Middle frontal gyrus (tissue), 1 donor: ENCODE results near the gene RAB13.

Source experiments
- DNase-seq: peaks from one replicate; pipeline ENCODE4 v3.0.0-alpha.2; 2015; ENCODE audit warnings: low spot score; ENCODE audit errors: extremely low spot score

Gene RAB13

DNA sequence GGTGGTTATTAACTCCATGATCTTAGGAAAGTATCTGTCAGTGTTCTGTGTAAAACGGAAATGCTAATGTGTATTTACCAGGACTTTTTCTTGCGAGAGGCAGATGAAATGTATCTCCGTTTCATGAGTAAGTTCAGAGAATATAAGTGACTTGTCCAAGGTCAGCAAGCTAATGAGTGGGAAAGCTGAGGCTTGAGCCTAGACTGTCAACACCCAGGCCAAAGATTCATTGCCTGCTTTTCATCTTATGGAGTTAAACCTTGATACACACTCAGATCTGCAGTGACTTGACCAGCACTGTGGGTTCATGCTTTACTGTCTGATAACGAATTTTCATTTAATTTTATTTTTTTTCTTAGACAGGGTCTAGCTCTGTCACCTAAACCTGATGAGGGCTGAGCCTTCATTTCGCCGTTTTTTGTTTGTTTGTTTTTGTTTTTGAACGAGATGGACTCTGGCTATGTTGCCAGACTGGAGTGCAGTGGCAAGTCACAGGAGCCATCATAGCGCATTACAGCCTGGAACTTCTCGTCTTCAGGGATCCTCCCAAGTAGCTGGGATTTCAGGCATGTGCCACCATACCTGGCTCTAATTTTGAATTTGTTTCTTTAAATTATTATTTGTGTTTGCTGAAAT is 7.7 kb downstream of the RAB13 start:
- no peak for DNase-seq

DNA sequence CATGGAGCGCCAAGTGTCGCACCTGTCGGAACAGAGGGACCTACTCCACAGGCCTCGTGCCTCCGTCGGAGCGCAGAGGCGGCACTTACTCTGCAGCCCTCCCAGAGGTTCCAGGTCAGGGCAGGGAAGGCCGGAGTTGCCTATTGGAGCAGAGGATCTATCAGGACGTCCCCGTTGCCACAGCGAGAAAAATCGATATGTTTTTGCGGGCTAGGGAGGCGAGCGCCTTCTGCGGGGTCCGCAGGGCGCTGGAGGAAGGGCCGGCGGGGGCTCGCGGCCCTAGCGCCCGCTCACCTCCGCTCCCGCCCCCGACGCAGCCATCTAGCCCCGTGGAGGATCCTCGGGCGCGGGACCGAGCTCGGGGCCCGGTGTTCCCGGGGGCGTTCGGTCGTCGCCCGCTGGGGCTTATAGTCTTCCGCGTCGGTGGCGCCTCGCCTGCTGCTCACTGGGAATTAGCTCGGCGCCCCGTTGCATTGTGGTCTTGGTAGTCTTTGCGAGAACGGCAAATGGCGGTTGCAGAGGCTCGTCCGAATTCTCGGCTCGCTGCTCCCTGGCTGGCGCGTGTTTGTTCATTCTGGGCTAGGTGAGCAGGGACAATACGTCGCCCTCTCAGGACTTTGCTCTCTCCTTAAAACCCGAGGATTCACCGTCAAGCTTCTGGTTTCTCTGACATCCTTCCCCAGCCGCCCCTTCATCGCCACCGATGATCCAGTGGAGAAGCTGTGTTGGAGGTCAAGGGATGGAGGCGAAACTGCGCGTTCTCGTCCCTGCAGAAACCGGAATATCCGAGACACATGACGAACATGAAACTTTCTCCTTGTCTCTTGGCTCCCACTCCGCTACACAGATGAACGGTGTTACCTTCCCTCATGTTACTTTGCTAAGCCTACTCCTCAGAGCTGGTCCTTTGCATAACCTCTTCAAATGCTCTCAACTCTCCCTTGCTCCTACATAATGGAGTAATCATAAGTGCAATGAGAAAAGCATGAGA is 8.6 kb downstream of the RAB13 start, which contains the start of gene JTB:
Gene JTB, minus strand, starts transcription at position 425 of the 991 bp plus-strand sequence. Its CDS starts 422 bp downstream, at position 3.
- DNase-seq = peak; percentile 86

DNA sequence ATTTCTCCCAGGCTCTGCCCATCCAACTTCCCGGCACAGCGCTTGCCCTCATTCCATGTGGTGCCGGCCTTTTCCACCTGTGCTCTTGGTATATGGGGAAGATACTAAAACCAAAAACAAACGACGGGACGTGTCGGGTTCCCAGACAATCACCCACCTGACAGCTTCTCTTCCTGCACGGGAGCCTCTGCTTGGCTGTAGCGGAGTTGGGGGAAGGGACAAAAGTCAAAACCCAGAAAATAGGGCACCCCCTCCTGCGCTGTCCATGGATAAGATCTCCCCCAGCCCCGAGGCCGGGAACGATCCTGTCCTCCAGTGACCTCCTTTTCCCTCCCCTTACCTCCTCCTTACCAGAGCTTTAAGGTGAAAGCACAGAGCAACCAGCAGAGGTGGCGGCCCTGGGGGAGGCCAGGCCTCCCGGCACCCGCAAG is 9.3 kb downstream of the RAB13 start:
- DNase-seq = no peak

DNA sequence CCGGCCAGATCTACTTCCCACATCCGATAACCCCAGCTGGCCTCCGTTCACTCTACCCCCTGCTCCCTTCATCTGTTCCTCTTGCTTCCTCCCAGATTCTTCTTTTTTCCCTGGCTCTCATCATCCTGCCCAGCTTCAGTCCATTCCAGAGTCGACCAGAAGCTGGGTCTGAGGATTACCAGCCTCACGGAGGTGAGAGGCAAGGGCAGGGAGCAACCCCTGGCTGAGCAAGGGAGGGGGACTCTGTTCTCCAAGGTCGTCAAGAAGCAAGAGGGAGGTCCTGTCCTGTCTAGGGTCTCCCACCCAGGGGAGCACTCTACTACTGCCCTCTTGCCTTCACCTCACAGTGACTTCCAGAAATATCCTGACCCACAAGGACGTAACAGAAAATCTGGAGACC is 12.6 kb downstream of the RAB13 start:
- no peak for DNase-seq

DNA sequence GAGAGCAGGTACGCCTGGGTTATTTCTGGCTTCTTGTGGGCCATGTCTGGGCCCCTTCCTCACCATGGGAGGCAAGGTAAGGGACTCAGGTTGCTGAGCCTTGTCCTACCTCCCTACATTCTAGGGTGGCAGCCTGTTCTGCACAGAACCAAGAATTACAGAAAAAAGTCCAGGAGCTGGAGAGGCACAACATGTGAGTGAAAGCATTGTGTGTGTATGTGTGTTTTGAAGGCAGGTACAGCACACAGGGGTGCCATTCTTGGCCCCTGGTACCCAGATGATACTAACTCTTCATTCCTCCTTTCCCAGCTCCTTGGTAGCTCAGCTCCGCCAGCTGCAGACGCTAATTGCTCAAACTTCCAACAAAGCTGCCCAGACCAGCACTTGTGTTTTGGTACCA is 13.1 kb downstream of the RAB13 start:
- DNase-seq = no peak

DNA sequence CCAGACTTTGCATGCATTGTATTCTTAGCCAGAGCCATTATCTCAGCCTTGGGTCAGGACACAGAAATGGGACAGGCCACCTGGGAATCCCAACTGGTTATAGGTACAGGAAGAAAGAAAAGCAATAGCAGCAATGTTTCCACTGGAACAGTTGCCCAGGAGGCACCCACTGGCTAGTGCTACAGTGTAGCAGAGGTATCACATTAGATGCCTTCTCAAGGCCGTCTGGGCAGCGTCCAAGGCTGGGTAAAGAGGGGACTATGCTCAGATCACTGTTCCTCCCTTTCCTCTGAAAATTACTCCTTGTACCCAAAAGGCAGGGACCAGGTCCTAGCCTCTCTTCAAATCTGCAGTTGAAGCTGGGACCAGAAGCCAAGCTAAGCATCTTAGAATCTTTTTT is 15.8 kb downstream of the RAB13 start:
- DNase-seq = no peak

DNA sequence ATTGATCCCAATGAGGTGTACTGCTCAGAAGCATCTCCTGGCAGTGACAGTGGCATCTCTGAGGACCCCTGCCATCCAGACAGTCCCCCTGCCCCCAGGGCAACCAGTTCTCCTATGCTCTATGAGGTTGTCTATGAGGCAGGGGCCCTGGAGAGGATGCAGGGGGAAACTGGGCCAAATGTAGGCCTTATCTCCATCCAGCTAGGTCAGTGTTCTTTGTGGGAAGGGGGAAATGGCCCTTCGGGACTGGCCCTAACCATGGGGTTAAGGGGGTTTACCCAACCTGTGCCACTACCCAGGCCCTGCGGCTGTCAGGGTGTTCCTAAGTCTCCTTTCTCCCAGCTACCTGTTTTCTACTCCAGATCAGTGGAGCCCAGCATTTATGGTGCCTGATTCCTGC is 17.2 kb downstream of the RAB13 start:
- DNase-seq = no peak

DNA sequence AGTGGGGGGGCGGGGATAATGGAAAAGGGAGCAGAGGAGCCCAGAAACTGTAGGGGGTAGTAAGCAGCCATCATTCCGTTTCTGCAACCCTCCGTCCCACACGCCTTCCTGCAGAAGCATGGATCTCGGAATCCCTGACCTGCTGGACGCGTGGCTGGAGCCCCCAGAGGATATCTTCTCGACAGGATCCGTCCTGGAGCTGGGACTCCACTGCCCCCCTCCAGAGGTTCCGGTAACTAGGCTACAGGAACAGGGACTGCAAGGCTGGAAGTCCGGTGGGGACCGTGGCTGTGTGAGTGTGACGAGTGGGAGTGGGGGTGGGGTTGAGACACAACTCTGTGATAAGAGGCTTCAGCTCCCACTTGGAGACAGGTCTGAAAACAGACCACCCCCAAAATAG is 17.7 kb downstream of the RAB13 start:
- no peak for DNase-seq

DNA sequence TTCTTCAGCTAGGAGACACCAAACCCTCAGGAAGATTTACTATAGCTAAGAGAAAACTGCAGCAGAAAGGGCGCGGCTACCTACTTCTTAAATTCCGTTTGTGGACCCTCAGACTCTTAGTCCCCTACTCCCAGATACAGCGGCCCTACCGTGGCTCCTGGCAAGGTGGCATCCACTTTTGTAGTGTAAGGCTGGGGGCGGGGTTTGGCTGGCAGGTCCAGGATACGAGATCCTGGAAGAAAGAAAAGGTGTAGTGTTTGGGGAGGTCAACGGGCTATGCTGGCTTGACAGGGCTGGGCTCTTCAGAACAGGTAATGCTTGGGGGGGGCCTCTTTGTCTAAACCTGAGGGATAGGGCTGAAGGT is 18.2 kb downstream of the RAB13 start:
- no peak for DNase-seq

DNA sequence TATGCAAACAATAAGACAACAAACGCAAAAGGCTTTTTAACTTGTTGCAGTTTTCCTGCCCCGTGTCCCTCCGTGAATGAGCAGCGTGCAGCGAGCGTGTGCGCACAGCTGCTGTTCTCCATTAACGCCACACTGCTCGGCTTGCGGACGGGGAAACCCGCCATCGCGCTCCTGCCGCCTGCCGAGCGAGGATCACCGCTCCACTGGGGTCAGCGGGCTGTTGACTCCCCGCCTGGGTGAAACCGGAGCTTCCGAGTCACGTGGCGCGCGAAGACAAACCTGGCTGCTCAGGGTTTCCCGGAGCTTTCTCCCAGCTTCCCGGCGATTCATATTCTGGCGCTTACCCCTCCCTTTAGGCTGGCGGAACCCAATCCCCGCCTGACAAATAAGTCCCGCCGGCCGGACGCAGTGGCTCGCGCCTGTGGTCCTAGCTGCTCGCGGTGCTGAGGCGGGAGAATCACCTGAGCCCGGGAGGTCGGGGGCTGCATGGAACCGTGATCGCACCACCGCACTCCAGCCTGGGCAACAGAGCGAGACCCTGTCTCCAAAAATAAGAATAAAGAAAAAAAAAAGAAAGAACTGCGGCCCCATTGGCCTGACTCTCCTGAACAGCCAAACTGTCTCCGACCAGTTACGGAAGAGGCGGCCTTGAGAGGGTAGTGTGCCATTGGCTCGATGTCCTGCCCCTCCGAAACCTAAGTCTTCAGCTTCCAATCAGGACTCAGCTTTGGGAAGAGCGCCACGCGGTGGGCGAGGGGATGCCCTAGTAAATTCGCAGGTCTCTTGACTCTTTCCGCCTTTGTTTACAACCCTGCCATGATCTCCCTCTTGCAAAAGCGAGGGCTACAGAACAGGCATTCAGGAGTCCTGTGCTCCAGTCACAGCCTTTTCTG is 18.8 kb downstream of the RAB13 start, which contains the start of gene CREB3L4:
Gene CREB3L4, plus strand, starts transcription at position 796 of the 893 bp plus-strand sequence. CDS start 624 bp downstream, outside the sequence.
- DNase-seq = peak; percentile 97

DNA sequence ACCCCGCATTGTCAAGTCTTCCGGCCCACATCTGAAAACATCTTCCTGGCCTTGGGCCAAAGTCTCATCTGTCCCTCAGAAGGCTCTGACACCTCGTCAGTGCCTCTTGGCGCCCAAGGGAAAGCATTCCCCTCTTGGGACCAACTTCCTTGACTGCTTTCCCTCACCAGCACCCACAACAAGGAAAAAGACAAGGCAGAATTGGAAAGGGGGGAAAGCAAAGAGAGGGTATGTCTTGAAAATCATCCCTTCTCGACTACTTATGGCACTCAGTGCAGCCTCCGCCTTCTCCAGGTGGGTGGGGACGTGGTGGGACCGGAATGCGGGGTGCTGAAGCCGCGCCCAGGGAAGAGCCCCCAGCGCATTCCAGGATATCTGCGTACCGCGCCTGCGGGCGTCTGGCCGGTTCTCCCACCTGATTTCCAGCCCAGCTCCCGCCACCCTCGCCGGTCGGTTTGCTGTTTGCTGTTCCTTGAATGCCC is 22.2 kb downstream of the RAB13 start:
- no peak for DNase-seq

DNA sequence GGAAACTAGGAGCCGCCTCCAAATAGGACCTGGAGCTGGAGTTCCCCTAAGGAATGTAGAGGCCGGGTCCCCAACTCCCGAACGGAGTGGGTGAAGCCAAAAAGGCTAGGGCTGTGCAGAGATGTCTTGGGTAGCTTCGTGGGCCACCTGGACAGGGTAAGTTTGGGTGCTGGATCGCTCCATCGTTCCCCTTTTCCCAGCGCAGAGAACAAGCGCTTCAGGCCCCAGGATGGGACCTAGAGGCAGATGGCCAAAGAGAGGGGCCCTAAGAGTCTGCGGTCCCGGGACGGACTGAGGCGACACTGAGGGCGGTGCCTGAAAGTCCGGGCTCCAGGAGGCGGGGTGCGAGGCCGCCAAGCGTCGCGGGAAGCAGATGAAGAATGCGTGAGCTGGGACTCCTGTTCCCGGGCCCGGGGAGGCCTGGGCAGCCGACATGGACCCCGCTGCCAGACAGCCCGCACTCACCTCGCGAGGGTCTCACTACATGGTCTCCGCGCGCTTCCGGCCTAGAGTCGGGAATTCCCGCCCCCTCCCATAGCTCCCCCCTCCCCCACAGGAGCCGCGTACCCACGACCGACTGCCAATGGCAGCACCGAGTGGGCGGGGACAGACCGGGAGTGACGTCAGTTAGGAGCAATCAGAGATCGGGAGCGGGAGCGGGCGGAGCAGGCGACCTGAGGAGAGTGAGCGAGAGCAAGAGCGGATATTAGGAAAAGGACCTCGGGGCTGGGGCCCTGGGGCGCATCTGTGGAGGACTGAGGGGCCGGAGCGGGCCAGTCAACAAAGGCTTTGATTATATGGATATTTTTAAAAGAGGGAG is 22.9 kb downstream of the RAB13 start, which contains the start of gene SLC39A1:
Gene SLC39A1, minus strand, starts transcription at position 508 of the 820 bp plus-strand sequence. CDS start 822 bp downstream, outside the sequence.
- peak; percentile 96 for DNase-seq

DNA sequence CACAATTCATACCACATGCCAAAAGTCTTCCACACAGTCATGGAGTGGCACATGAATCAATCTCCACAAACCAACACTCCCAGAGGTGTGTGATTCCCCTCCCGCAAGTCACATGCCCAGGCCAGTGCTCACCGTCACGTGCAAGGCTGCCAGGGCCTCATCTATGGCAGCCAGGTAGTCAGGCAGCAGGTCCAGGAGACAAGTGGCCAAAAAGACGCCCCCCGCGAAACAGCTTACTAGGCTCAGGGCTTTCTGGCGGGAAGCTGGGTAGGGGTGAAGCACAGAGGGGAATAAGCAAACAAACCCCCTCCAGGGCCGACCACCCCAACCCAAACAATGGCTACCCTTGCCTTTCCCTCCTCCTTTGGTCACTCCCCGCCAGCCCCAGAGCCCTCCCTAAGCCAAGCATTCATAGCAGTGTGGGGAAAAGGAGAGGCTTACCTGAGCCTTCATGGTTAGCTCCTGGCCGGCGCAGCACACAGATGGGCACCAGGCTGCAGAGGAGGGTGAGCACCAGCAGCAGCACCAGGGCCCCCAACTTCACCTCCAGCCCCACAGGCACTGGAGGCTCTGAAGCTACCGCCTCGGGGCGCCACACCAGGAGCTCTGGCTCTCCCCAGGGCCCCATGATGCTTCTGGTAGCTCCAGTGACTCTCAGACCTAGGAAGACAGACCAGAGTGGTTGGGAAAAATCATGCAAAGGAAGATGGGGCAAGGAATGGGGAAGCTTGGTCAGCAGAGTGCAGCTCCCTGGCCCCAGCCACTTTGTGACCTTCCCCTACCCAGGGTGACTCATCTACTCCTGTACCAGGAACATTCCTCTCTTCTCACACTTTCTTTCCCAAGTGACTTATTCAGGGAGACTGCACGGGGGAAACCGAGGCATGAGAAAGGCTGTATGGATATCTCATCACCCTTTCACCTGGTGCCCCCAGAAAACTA is 23.8 kb downstream of the RAB13 start:
- DNase-seq = no peak

DNA sequence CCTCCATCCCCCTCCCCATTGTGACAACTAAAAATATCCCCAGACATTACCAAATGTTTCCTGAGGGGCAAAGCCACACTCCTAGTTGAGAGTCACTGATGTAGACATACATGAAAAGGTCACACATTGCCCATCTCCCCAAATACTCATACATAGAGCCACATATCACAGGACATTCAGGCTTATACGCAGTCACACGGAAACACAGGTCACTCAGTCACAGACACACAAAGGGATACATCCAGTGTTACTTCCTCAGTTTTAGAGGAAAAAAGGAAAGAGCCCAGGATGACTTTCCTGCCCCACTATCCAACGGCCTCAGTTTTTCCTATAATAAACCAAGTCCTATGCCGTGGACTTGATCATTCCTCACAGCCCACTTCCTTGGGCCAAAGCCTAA is 24.7 kb downstream of the RAB13 start:
- no peak for DNase-seq

DNA sequence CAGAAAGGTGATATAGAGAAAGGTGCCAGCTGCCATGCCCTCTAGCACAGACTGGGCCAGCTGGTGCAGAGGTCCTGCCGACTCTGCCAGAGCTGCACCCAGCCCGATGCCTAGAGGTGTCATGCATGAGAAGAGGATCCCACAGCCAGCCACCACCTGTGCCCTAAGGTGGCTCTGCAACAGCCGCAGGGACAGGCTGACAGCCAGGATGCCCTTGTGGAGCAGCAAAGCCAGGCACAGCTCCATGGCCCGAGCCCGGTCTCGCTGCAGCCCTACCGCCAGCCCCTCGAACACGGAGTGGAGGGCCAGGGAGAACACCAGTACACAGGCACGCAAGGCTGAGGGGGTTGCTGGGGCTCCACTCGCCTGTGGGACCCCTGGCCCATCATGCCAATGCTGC is 25.9 kb downstream of the RAB13 start:
- DNase-seq = no peak

DNA sequence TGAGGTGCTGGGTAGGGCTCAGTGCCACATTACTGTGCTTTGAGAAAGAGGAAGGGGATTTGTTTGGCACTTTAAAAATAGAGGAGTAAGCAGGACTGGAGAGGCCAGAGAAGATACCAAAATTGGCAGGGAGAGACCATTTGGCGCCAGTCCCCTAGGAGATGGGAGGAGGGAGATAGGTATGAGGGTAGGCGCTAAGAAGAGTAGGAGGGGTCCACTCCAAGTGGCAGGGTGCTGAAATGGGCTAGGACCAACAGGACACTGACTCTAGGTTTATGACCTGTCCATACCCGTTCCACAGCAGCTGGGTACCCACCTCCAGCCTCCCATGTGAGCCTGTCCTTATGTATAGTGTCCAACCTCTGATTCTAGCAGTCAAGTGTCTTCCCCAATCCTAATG is 26.7 kb downstream of the RAB13 start:
- DNase-seq = no peak

DNA sequence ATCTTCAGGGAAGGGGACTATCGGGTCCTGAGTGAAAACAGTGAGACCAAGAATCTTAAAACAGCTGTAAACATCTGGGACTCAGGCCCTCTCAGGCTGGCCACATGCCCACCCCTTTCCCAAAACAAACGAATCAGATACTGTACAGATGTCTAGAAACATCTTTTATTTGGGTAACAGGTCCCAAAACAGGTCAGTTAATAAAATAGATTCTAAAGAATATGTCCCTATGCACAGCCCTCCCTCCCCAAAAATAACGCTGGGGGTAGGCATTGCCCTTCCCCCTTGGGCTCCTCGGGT is 27.2 kb downstream of the RAB13 start:
- DNase-seq = no peak

DNA sequence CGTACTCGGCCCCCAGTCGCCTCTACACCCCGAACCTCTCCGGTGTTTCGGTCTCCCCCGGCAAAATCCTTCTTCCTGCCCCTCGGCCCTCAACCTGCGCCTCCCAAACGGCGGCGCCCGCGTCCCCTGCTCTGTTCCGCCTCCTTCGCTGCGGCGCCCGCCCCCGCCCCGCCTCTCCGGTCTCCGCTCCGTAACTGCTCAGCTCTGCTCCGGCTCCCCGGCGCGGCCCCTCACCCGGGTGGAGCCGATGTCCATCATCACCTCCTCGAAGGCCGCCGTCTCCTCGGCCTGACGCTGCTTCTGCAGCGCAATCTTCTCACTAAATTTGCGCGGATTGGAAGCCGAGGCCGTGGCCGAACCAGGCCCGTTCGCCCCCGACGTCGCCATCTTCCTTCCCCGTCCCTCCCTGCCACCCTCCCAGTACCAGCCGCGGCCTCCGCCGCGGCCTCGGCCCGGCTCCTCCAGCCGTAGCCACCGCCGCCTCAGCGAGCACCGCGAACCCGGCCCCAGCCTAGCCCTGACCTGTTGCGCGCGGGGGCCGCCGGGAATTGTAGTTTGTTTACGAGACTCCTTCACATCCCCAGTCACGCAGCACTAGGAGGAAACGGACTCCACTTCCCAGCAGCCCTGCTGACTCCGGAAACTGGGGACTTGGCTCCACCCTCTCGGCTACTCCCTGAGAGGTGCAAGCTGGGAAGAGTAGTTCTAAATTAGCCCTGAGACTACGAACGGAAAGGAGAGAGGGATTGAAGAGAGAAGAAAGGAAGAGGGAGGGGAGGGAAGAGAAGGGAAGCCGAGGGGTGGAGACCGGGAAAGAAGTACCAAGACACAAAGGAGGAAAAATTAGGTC is 27.8 kb downstream of the RAB13 start, which contains the start of gene CRTC2:
Gene CRTC2, minus strand, starts transcription at position 502 of the 850 bp plus-strand sequence. Its CDS starts 115 bp downstream, at position 387.
- DNase-seq = peak; percentile 98
